K562 (cell line): ENCODE measurements around the gene TMEM117.

Experiments used
- CCNT2 ChIP-seq: IDR thresholded peaks from 2 replicates; pipeline ENCODE4 v1.6.1; 2011; ENCODE audit warnings: borderline replicate concordance, low read depth, mild to moderate bottlenecking, moderate library complexity, mixed read lengths, low read length; ENCODE audit not compliant: insufficient read length; ENCODE audit errors: extremely low read depth
- CEBPB ChIP-seq: fragments of 450-650 bp; IDR thresholded peaks from 2 replicates; pipeline ENCODE4 v1.6.1; 2016; ENCODE audit warnings: missing genetic modification characterization, missing compliant biosample characterization
- EP400 ChIP-seq: fragments of 450-650 bp; IDR thresholded peaks from 2 replicates; pipeline ENCODE4 v1.6.1; 2017; ENCODE audit warnings: antibody characterized with exemption, mild to moderate bottlenecking, moderate library complexity
- HNRNPL ChIP-seq: fragments of 200-400 bp; formaldehyde crosslinking; IDR thresholded peaks from 2 replicates; pipeline ENCODE4 v1.6.1; 2017; ENCODE audit warnings: low read depth, mild to moderate bottlenecking, low read length
- MED1 ChIP-seq: sonication (generic); formaldehyde crosslinking; IDR thresholded peaks from 2 replicates; pipeline ENCODE4 v1.8.1; 2023; ENCODE audit warnings: missing genetic modification reagents, borderline replicate concordance
- SETDB1 ChIP-seq: IDR thresholded peaks from one replicate; pipeline ENCODE4 v1.6.1; 2012; ENCODE audit warnings: low read length, control low read depth, inconsistent platforms
- ZNF830 ChIP-seq: fragments of 250-450 bp; sonication (Bioruptor Pico); IDR thresholded peaks from 2 replicates; pipeline ENCODE4 v1.5.0; 2021; ENCODE audit warnings: mild to moderate bottlenecking
- TF ChIP-seq, protein P1 (sequence below), 3 experiments: IDR thresholded peaks in 2 of 3; conservative IDR thresholded peaks in 1 of 3; 2 replicates each; pipeline ENCODE4 v1.5.1; 2011 to 2012; ENCODE audit warnings: low read length in 3 of 3, mild to moderate bottlenecking in 3 of 3, control low read depth in 2 of 3, improper control_type of control experiment in 1 of 3, inconsistent platforms in 1 of 3, low read depth in 1 of 3, mixed read lengths in 1 of 3, moderate library complexity in 1 of 3; ENCODE audit not compliant: insufficient read depth in 2 of 3
- TF ChIP-seq, protein P2 (sequence below): conservative IDR thresholded peaks from 2 replicates; pipeline ENCODE4 v1.6.1; 2011; ENCODE audit warnings: low read depth, mild to moderate bottlenecking, low read length; ENCODE audit not compliant: control insufficient read depth
- TF ChIP-seq, protein P3 (sequence below): fragments of 250-450 bp; sonication (Bioruptor Pico); IDR thresholded peaks from 2 replicates; pipeline ENCODE4 v1.5.0; 2020; ENCODE audit warnings: mild to moderate bottlenecking
- TF ChIP-seq, protein P4 (sequence below): sonication (generic); formaldehyde crosslinking; IDR thresholded peaks from 2 replicates; pipeline ENCODE4 v1.8.1; 2023; ENCODE audit warnings: mild to moderate bottlenecking, missing genetic modification reagents
- TF ChIP-seq, protein P5 (sequence below): sonication (generic); formaldehyde crosslinking; IDR thresholded peaks from 2 replicates; pipeline ENCODE4 v1.8.1; 2023; ENCODE audit warnings: mild to moderate bottlenecking, missing genetic modification reagents
- TF ChIP-seq, protein P6 (sequence below): IDR thresholded peaks from 2 replicates; pipeline ENCODE4 v1.6.1; 2011; ENCODE audit warnings: borderline replicate concordance, low read depth, mild to moderate bottlenecking, moderate library complexity, low read length; ENCODE audit not compliant: insufficient read depth, poor library complexity, severe bottlenecking

DNA sequence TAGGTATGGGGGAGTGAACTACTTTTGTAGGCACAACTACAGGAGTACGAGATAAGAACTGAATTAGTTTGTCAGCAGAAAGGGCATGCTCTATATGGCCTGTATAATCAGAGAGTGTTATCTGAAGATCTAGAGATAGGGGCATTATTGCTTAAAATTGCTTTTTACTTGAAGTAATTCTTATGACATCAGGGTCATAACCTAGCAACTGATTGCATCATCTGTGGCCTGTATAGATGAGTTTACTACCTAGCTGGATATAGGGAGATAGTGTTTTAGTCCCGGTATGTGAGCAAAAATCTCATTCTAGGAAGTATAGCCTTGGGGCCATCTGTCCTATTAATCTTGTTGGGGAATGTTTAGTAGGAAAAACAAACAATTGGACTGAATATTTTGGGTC is 142.7 kb downstream of the TMEM117 start:
- TF ChIP-seq, protein P1, sequence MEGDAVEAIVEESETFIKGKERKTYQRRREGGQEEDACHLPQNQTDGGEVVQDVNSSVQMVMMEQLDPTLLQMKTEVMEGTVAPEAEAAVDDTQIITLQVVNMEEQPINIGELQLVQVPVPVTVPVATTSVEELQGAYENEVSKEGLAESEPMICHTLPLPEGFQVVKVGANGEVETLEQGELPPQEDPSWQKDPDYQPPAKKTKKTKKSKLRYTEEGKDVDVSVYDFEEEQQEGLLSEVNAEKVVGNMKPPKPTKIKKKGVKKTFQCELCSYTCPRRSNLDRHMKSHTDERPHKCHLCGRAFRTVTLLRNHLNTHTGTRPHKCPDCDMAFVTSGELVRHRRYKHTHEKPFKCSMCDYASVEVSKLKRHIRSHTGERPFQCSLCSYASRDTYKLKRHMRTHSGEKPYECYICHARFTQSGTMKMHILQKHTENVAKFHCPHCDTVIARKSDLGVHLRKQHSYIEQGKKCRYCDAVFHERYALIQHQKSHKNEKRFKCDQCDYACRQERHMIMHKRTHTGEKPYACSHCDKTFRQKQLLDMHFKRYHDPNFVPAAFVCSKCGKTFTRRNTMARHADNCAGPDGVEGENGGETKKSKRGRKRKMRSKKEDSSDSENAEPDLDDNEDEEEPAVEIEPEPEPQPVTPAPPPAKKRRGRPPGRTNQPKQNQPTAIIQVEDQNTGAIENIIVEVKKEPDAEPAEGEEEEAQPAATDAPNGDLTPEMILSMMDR (IDR thresholded peaks at IDR 0.05 in 2 of 3, conservative IDR thresholded peaks at IDR 0.05 in 1 of 3; ENCODE audit: insufficient read depth in 2 of 3, low read depth in 1 of 3, low read length in 3 of 3), result no peak
- no peak for TF ChIP-seq MED1 (CRISPR knock-in tag)
- TF ChIP-seq, protein P2, sequence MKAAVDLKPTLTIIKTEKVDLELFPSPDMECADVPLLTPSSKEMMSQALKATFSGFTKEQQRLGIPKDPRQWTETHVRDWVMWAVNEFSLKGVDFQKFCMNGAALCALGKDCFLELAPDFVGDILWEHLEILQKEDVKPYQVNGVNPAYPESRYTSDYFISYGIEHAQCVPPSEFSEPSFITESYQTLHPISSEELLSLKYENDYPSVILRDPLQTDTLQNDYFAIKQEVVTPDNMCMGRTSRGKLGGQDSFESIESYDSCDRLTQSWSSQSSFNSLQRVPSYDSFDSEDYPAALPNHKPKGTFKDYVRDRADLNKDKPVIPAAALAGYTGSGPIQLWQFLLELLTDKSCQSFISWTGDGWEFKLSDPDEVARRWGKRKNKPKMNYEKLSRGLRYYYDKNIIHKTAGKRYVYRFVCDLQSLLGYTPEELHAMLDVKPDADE, result no peak
- no peak for TF ChIP-seq HNRNPL
- no peak for TF ChIP-seq EP400
- TF ChIP-seq, protein P3, sequence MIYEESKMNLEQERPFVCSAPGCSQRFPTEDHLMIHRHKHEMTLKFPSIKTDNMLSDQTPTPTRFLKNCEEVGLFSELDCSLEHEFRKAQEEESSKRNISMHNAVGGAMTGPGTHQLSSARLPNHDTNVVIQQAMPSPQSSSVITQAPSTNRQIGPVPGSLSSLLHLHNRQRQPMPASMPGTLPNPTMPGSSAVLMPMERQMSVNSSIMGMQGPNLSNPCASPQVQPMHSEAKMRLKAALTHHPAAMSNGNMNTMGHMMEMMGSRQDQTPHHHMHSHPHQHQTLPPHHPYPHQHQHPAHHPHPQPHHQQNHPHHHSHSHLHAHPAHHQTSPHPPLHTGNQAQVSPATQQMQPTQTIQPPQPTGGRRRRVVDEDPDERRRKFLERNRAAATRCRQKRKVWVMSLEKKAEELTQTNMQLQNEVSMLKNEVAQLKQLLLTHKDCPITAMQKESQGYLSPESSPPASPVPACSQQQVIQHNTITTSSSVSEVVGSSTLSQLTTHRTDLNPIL (CRISPR knock-in tag), result no peak
- no peak for TF ChIP-seq CEBPB
- TF ChIP-seq, protein P4, sequence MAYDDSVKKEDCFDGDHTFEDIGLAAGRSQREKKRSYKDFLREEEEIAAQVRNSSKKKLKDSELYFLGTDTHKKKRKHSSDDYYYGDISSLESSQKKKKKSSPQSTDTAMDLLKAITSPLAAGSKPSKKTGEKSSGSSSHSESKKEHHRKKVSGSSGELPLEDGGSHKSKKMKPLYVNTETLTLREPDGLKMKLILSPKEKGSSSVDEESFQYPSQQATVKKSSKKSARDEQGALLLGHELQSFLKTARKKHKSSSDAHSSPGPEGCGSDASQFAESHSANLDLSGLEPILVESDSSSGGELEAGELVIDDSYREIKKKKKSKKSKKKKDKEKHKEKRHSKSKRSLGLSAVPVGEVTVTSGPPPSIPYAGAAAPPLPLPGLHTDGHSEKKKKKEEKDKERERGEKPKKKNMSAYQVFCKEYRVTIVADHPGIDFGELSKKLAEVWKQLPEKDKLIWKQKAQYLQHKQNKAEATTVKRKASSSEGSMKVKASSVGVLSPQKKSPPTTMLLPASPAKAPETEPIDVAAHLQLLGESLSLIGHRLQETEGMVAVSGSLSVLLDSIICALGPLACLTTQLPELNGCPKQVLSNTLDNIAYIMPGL (CRISPR knock-in tag), result no peak
- no peak for TF ChIP-seq CCNT2
- TF ChIP-seq ZNF830 (CRISPR knock-in tag), result no peak
- TF ChIP-seq, protein P5, sequence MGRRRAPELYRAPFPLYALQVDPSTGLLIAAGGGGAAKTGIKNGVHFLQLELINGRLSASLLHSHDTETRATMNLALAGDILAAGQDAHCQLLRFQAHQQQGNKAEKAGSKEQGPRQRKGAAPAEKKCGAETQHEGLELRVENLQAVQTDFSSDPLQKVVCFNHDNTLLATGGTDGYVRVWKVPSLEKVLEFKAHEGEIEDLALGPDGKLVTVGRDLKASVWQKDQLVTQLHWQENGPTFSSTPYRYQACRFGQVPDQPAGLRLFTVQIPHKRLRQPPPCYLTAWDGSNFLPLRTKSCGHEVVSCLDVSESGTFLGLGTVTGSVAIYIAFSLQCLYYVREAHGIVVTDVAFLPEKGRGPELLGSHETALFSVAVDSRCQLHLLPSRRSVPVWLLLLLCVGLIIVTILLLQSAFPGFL, result no peak
- no peak for TF ChIP-seq SETDB1
- TF ChIP-seq, protein P6, sequence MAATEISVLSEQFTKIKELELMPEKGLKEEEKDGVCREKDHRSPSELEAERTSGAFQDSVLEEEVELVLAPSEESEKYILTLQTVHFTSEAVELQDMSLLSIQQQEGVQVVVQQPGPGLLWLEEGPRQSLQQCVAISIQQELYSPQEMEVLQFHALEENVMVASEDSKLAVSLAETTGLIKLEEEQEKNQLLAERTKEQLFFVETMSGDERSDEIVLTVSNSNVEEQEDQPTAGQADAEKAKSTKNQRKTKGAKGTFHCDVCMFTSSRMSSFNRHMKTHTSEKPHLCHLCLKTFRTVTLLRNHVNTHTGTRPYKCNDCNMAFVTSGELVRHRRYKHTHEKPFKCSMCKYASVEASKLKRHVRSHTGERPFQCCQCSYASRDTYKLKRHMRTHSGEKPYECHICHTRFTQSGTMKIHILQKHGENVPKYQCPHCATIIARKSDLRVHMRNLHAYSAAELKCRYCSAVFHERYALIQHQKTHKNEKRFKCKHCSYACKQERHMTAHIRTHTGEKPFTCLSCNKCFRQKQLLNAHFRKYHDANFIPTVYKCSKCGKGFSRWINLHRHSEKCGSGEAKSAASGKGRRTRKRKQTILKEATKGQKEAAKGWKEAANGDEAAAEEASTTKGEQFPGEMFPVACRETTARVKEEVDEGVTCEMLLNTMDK, result no peak
